Testis (tissue), 2 donors: Measurements from ENCODE around the gene C5.

Source experiments
- CTCF ChIP-seq, 3 experiments: fragments of 450-650 bp in 2 of 3; fragments of 200-600 bp in 1 of 3; sonication (generic) in 1 of 3; IDR thresholded peaks; one replicate each; pipeline ENCODE4 v1.5.1; 2016 to 2019; ENCODE audit warnings: antibody characterized with exemption in 3 of 3, mild to moderate bottlenecking in 2 of 3, moderate library complexity in 1 of 3
- POLR2A ChIP-seq: fragments of 450-650 bp; IDR thresholded peaks from one replicate; pipeline ENCODE4 v1.6.1; 2017; ENCODE audit warnings: antibody characterized with exemption, mild to moderate bottlenecking, moderate library complexity

- TF ChIP-seq POLR2A (no peak), CTCF (IDR thresholded peaks at IDR 0.05) (no peak)
Measured at GRCh38 chr9:120915854-120916470, 134.1 kb downstream of the C5 start.
